ENCODE results near the gene CLBA1. TPM values are rescaled to one million over a fixed set of nuclear protein-coding genes. Genes with fewer than 3 reads are reported as not detected.

Gene CLBA1
- total RNA-seq, 1 donor, result 12.3 TPM

GRCh38 chr14:104993306-104993705, 7.7 kb downstream of the CLBA1 start:
- no peaks in the 10 kb centered on the region for H3K79me2 ChIP-seq (ENCODE audit: insufficient read depth, low read length)
- no peak overlapping the region for H3K4me3 ChIP-seq (ENCODE audit: insufficient read depth, low read length)
- no peak overlapping the region for H3K4me2 ChIP-seq (ENCODE audit: insufficient read depth, low read length)
- no peaks in the 10 kb centered on the region for H3K9me3 ChIP-seq (ENCODE audit: low read depth, low read length)
- H4K20me1 ChIP-seq (ENCODE audit: insufficient read depth, low read length), result no peaks in the 10 kb centered on the region
- H3K4me1 ChIP-seq (ENCODE audit: insufficient read depth, low read length), result no peaks in the 10 kb centered on the region
- DNase-seq (ENCODE audit: insufficient read length, low spot score, missing footprints), result no peak
- H3K36me3 ChIP-seq (ENCODE audit: insufficient read depth, low read length), result peaks cover 30% of the 10 kb centered on the region
- no peak overlapping the region for H3K27ac ChIP-seq (ENCODE audit: low read depth, low read length)
- H3K27me3 ChIP-seq (ENCODE audit: insufficient read depth, low read length), result no peaks in the 10 kb centered on the region
- H2AFZ ChIP-seq (ENCODE audit: low read length), result no peak overlapping the region
- TF ChIP-seq CTCF (IDR thresholded peaks at IDR 0.05; ENCODE audit: extremely low read depth, low read depth, low read length), result no peak

- H3K4me3 ChIP-seq (ENCODE audit: insufficient read depth, low read length), result no peak overlapping the region
- no peaks in the 10 kb centered on the region for H3K9me3 ChIP-seq (ENCODE audit: low read depth, low read length)
- no peak overlapping the region for H3K27ac ChIP-seq (ENCODE audit: low read depth, low read length)
- TF ChIP-seq CTCF (IDR thresholded peaks at IDR 0.05; ENCODE audit: extremely low read depth, low read depth, low read length), result no peak
- DNase-seq (ENCODE audit: insufficient read length, low spot score, missing footprints), result peak; percentile 87
- no peak overlapping the region for H2AFZ ChIP-seq (ENCODE audit: low read length)
- peaks cover 30% of the 10 kb centered on the region for H3K36me3 ChIP-seq (ENCODE audit: insufficient read depth, low read length)
- H4K20me1 ChIP-seq (ENCODE audit: insufficient read depth, low read length), result no peaks in the 10 kb centered on the region
- no peaks in the 10 kb centered on the region for H3K79me2 ChIP-seq (ENCODE audit: insufficient read depth, low read length)
- no peak overlapping the region for H3K4me2 ChIP-seq (ENCODE audit: insufficient read depth, low read length)
- no peaks in the 10 kb centered on the region for H3K27me3 ChIP-seq (ENCODE audit: insufficient read depth, low read length)
- no peaks in the 10 kb centered on the region for H3K4me1 ChIP-seq (ENCODE audit: insufficient read depth, low read length)
Measured at GRCh38 chr14:104993808-104994591, 8.4 kb downstream of the CLBA1 start.

- Histone ChIP-seq H3K4me3 (ENCODE audit: insufficient read depth, low read length) (no peak overlapping the region), H3K4me1 (ENCODE audit: insufficient read depth, low read length) (no peaks in the 10 kb centered on the region), H3K27ac (ENCODE audit: low read depth, low read length) (no peak overlapping the region), H3K9me3 (ENCODE audit: low read depth, low read length) (no peaks in the 10 kb centered on the region), H3K36me3 (ENCODE audit: insufficient read depth, low read length) (peaks cover 32% of the 10 kb centered on the region), H3K27me3 (ENCODE audit: insufficient read depth, low read length) (no peaks in the 10 kb centered on the region), H4K20me1 (ENCODE audit: insufficient read depth, low read length) (no peaks in the 10 kb centered on the region), H2AFZ (ENCODE audit: low read length) (no peak overlapping the region), H3K79me2 (ENCODE audit: insufficient read depth, low read length) (no peaks in the 10 kb centered on the region), H3K4me2 (ENCODE audit: insufficient read depth, low read length) (no peak overlapping the region)
- TF ChIP-seq CTCF (IDR thresholded peaks at IDR 0.05; ENCODE audit: extremely low read depth, low read depth, low read length), result no peak
- no peak for DNase-seq (ENCODE audit: insufficient read length, low spot score, missing footprints)
Measured at GRCh38 chr14:104994978-104995377, 9.4 kb downstream of the CLBA1 start.

GRCh38 chr14:104996032-104996431, 10.4 kb downstream of the CLBA1 start:
- no peak for TF ChIP-seq CTCF (IDR thresholded peaks at IDR 0.05; ENCODE audit: extremely low read depth, low read depth, low read length)
- no peaks in the 10 kb centered on the region for H3K4me1 ChIP-seq (ENCODE audit: insufficient read depth, low read length)
- no peak for DNase-seq (ENCODE audit: insufficient read length, low spot score, missing footprints)

More at GRCh38 chr14:104996032-104996431, 10.4 kb downstream of the CLBA1 start:
- no peak overlapping the region for H3K4me2 ChIP-seq (ENCODE audit: insufficient read depth, low read length)
- H3K4me3 ChIP-seq (ENCODE audit: insufficient read depth, low read length), result no peak overlapping the region
- no peak overlapping the region for H2AFZ ChIP-seq (ENCODE audit: low read length)
- H3K79me2 ChIP-seq (ENCODE audit: insufficient read depth, low read length), result no peaks in the 10 kb centered on the region
- H3K36me3 ChIP-seq (ENCODE audit: insufficient read depth, low read length), result peaks cover 28% of the 10 kb centered on the region
- no peak overlapping the region for H3K27ac ChIP-seq (ENCODE audit: low read depth, low read length)
- no peaks in the 10 kb centered on the region for H3K27me3 ChIP-seq (ENCODE audit: insufficient read depth, low read length)
- no peaks in the 10 kb centered on the region for H3K9me3 ChIP-seq (ENCODE audit: low read depth, low read length)
- no peaks in the 10 kb centered on the region for H4K20me1 ChIP-seq (ENCODE audit: insufficient read depth, low read length)
